Osteoblast (primary cell): ENCODE measurements around the gene PIGV. TPM values are rescaled to one million over a fixed set of nuclear protein-coding genes. Genes with fewer than 3 reads are reported as not detected.

ENCODE experiments used
- DNase-seq: peaks from one replicate; pipeline ENCODE4 v3.0.0; 2011; ENCODE audit warnings: low spot score, mixed read lengths; ENCODE audit not compliant: insufficient read length; ENCODE audit errors: missing footprints
- H2AFZ ChIP-seq: 2 replicates; pipeline ENCODE4 v1.6.0; 2011; ENCODE audit warnings: mild to moderate bottlenecking, low read length
- H3K27ac ChIP-seq: 2 replicates; pipeline ENCODE4 v1.5.1; 2011; ENCODE audit warnings: mild to moderate bottlenecking, low read depth, low read length, moderate library complexity
- H3K27me3 ChIP-seq: 2 replicates; pipeline ENCODE4 v1.6.0; 2012; ENCODE audit warnings: mild to moderate bottlenecking, control low read depth, inconsistent platforms, low read length, moderate library complexity; ENCODE audit not compliant: insufficient read depth
- H3K36me3 ChIP-seq: 2 replicates; pipeline ENCODE4 v1.5.1; 2011; ENCODE audit warnings: mild to moderate bottlenecking, low read length, control low read depth, moderate library complexity; ENCODE audit not compliant: insufficient read depth
- H3K4me1 ChIP-seq: 2 replicates; pipeline ENCODE4 v1.5.1; 2011; ENCODE audit warnings: mild to moderate bottlenecking, low read length, control low read depth, moderate library complexity; ENCODE audit not compliant: insufficient read depth
- H3K4me2 ChIP-seq: 2 replicates; pipeline ENCODE4 v1.6.0; 2011; ENCODE audit warnings: mild to moderate bottlenecking, low read length; ENCODE audit not compliant: insufficient read depth
- H3K4me3 ChIP-seq: fragments of 200-600 bp; sonication (generic); 3 replicates; pipeline ENCODE4 v1.5.1; 2012; ENCODE audit warnings: mild to moderate bottlenecking, low read length, inconsistent platforms; ENCODE audit not compliant: insufficient read depth
- H3K79me2 ChIP-seq: 2 replicates; pipeline ENCODE4 v1.6.0; 2012; ENCODE audit warnings: mild to moderate bottlenecking, low read length, control low read depth, inconsistent platforms; ENCODE audit not compliant: insufficient read depth
- H3K9me3 ChIP-seq: 2 replicates; pipeline ENCODE4 v1.5.1; 2011; ENCODE audit warnings: low read depth, low read length, control low read depth
- H4K20me1 ChIP-seq: 2 replicates; pipeline ENCODE4 v1.6.0; 2012; ENCODE audit warnings: mild to moderate bottlenecking, low read length, control low read depth; ENCODE audit not compliant: insufficient read depth
- CTCF ChIP-seq: IDR thresholded peaks from 2 replicates; pipeline ENCODE4 v1.5.1; 2011; ENCODE audit warnings: mild to moderate bottlenecking, low read depth, low read length, moderate library complexity; ENCODE audit errors: extremely low read depth
- total RNA-seq: library from RNA; depleted of rRNA; stranded (reverse); fragments of >200 nt; gene quantifications from 2 replicates; pipeline ENCODE4 v1.2.3, GENCODE V29; 2012

The PIGV gene
- total RNA-seq, 1 donor: 18.1 TPM

- Histone ChIP-seq H3K4me2 (no peak overlapping the region), H2AFZ (no peak overlapping the region), H3K36me3 (peaks cover 7% of the 10 kb centered on the region), H3K27me3 (no peaks in the 10 kb centered on the region), H4K20me1 (no peaks in the 10 kb centered on the region), H3K9me3 (no peaks in the 10 kb centered on the region), H3K79me2 (no peaks in the 10 kb centered on the region), H3K27ac (peak overlapping the region; percentile 98), H3K4me1 (peaks cover 47% of the 10 kb centered on the region), H3K4me3 (no peak overlapping the region)
- DNase-seq: no peak
- no peak for TF ChIP-seq CTCF
These were observed 1.8 kb downstream of the PIGV start for GRCh38 chr1:26789612-26789865.

- no peak for DNase-seq
- Histone ChIP-seq H2AFZ (no peak overlapping the region), H4K20me1 (no peaks in the 10 kb centered on the region), H3K4me3 (no peak overlapping the region), H3K27me3 (no peaks in the 10 kb centered on the region), H3K9me3 (no peaks in the 10 kb centered on the region), H3K36me3 (peaks cover 11% of the 10 kb centered on the region), H3K4me1 (peaks cover 44% of the 10 kb centered on the region), H3K79me2 (no peaks in the 10 kb centered on the region), H3K27ac (no peak overlapping the region), H3K4me2 (no peak overlapping the region)
- TF ChIP-seq CTCF: no peak
These were observed 2.2 kb downstream of the PIGV start for GRCh38 chr1:26789931-26790330.

- H3K4me3 ChIP-seq: no peak overlapping the region
- no peak overlapping the region for H2AFZ ChIP-seq
- H3K27ac ChIP-seq: peak overlapping the region; percentile 11
These were observed 2.8 kb downstream of the PIGV start for GRCh38 chr1:26790551-26790953.

GRCh38 chr1:26791148-26791547 is 3.4 kb downstream of the PIGV start:
- H4K20me1 ChIP-seq: no peaks in the 10 kb centered on the region
- H3K9me3 ChIP-seq: no peaks in the 10 kb centered on the region
- no peak for TF ChIP-seq CTCF
- peaks cover 14% of the 10 kb centered on the region for H3K36me3 ChIP-seq
- no peak overlapping the region for H3K27ac ChIP-seq
- no peak overlapping the region for H3K4me3 ChIP-seq
- no peak overlapping the region for H2AFZ ChIP-seq
- H3K79me2 ChIP-seq: no peaks in the 10 kb centered on the region
- no peak for DNase-seq
- H3K4me2 ChIP-seq: no peak overlapping the region
- peaks cover 36% of the 10 kb centered on the region for H3K4me1 ChIP-seq
- H3K27me3 ChIP-seq: no peaks in the 10 kb centered on the region

More at GRCh38 chr1:26790551-26790953, 2.8 kb downstream of the PIGV start:
- no peaks in the 10 kb centered on the region for H3K79me2 ChIP-seq
- no peaks in the 10 kb centered on the region for H3K9me3 ChIP-seq
- DNase-seq: no peak
- no peak overlapping the region for H3K4me2 ChIP-seq
- H3K36me3 ChIP-seq: peaks cover 14% of the 10 kb centered on the region
- no peaks in the 10 kb centered on the region for H3K27me3 ChIP-seq
- TF ChIP-seq CTCF: no peak
- no peaks in the 10 kb centered on the region for H4K20me1 ChIP-seq
- H3K4me1 ChIP-seq: peaks cover 42% of the 10 kb centered on the region
